Measurements from ENCODE around the gene AK4.
"Not testable (repeated sequence)": the region's sequence is repeated elsewhere in the genome, so short reads cannot be mapped to it uniquely, and the experiment has no call there.

AK4 gene

DNA sequence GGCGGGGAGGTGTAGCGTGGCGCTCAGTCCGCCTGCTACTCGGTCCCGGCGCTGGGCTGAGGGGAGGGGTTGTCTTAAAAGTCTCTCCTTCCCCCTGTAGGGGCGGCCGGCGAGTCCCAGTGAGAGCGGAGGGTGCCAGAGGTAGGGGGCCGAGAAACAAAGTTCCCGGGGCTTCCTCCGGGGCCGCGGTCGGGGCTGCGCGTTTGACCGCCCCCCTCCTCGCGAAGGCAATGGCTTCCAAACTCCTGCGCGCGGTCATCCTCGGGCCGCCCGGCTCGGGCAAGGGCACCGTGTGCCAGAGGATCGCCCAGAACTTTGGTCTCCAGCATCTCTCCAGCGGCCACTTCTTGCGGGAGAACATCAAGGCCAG, at the start of gene AK4:
Gene AK4, plus strand, starts transcription at position 26 of the 370 bp plus-strand sequence. Its CDS starts 205 bp downstream, at position 231.
- DNase-seq: not testable (repeated sequence)

DNA sequence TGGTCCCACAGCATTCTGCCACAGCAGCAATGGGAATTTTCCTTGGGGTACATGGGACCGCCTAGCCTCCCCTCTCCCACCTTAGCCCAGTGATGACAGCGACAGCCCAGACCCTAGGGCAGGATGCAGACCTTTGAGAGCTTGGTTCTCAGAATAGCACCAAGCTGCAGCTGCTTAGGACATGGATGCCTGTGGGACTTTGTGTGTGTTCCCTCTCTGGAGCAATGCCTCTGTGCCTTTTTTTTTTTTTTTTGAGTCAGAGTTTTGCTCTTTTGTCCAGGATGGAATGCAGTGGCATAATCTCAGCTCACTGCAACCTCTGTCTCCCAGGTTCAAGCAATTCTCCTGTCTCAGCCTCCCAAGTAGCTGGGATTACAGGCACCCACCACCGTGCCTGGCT, 44.2 kb upstream of the AK4 start:
- no peak for DNase-seq

GRCh38 chr1:65104854-65105534, 43.0 kb upstream of the AK4 start:
- no peak for DNase-seq

- no peak for DNase-seq
Measured at GRCh38 chr1:65105596-65105995, 42.4 kb upstream of the AK4 start.

DNA sequence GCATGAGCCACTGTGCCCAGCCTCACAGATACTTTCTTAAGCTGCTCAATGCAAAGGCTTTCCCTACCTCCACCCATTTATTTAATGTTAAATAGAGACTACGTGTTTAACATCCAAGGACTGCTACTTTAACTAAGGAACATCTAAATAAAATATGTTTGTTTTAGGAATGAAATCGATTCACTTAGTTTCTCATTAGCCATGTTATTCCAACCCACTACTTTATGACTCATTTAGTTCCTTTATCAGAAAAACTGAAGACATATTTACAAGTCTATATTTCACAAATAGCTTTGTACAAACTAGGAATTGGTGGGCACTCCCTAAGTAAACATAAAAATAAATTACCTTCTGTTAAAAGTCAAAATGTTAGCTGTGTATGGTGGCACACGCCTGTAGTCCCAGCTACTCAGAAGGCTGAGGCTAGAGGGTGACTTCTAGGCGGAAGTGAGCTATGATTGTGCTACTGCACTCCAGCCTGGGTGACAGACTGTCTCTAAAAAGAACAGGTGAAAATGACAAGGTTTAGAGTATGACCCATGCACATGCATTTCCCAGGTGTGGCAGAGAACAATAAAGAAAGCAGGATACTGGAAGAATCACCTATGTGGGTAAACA, 39.9 kb upstream of the AK4 start:
- DNase-seq: no peak

DNA sequence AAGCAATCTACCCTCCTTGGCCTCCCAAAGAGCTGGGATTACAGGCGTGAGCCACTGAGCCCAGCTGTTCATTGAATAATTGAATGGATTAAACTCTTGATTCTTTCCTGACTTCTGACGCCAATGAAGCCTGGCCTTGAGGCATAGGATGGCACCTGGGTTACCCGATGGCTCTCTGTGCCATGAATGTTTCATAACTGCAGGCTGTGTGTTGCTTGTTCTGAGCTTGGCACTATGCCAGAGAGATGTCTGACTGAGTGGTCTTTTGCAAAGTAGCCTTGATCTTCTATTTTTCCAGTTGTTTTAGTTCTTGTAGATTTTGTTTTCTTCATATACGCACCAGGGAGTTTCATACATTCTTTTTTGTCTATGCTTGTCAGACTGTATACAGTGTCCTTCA, 38.5 kb upstream of the AK4 start:
- DNase-seq: no peak

- DNase-seq: no peak
Measured at GRCh38 chr1:65112811-65113210, 35.2 kb upstream of the AK4 start.

GRCh38 chr1:65113298-65113697, 34.7 kb upstream of the AK4 start:
- no peak for DNase-seq

GRCh38 chr1:65114322-65114721, 33.7 kb upstream of the AK4 start:
- no peak for DNase-seq

DNA sequence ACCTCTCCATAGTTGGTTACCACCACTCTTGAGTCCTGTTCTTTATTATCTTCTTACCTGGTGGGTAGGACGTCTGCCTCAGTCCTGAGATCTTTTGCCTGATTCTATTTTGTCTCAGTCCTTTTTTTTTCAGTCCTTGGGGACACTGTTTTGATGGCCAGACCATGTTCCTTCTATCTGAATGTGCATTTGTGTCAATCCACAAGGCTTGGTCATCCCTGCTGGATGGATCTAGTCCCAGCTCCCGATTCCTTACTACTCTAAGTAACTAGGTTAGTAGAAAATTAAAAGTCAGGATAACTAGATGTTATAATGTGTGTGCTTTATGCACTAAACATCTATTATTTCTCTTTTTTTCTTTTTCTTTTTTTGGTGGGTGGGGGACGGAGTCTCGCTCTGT, 28.1 kb upstream of the AK4 start:
- no peak for DNase-seq

DNA sequence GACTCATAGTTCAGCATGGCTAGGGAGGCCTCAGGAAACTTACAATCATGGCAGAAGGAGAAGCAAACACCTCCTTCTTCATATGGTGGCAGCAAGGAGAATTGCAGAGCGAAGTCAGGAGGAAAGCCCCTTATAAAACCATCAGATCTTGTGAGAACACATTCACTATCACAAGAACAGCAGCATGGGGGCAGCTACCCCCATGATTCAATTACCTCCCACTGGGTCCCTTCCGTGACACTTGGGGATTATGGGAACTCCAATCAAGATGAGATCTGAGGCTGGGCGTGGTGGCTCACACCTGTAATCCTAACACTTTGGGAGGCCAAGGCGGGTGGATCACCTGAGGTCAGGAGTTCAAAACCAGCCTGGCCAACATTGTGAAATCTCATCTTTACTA, 18.9 kb upstream of the AK4 start:
- DNase-seq: not testable (repeated sequence)

GRCh38 chr1:65138524-65138923, 9.5 kb upstream of the AK4 start:
- DNase-seq: no peak

DNA sequence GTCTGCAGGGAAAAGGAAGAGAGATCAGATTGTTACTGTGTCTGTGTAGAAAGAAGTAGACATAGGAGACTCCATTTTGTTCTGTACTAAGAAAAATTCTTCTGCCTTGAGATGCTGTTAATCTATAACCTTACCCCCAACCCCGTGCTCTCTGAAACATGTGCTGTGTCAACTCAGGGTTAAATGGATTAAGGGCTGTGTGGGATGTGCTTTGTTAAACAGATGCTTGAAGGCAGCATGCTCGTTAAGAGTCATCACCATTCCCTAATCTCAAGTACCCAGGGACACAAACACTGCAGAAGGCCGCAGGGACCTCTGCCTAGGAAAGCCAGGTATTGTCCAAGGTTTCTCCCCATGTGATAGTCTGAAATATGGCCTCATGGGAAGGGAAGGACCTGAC, 8.2 kb upstream of the AK4 start:
- not testable (repeated sequence) for DNase-seq

- no peak for DNase-seq
Measured at GRCh38 chr1:65141394-65141793, 6.6 kb upstream of the AK4 start.

- DNase-seq: no peak
Measured at GRCh38 chr1:65141918-65142317, 6.1 kb upstream of the AK4 start.

GRCh38 chr1:65143112-65143658, 4.8 kb upstream of the AK4 start:
- DNase-seq: not testable (repeated sequence)

DNA sequence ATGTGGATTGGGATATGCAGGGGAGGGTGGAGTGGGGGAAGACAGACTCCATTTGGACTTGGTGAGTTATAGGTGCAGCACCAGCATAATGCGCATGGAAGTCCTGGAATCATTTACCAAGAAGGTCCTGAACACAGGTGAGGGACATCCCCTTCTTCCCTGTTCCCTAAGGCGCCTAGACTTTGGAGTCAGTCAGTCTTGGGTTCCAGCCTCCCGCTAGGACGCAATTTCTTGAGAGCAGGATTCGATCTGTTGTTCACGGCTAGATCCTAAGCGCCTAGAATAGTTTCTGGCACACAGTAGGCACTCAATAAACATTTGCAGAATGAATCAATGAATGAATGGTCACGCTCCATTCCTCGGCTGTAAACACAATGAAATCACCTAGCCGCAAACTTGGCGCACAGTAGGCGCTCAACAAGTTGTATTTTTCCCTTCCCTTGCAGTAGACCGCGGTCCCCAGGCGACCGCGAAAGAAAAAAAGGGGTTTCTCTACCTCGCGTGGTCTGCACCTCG, 1.0 kb upstream of the AK4 start:
- DNase-seq: no peak

DNA sequence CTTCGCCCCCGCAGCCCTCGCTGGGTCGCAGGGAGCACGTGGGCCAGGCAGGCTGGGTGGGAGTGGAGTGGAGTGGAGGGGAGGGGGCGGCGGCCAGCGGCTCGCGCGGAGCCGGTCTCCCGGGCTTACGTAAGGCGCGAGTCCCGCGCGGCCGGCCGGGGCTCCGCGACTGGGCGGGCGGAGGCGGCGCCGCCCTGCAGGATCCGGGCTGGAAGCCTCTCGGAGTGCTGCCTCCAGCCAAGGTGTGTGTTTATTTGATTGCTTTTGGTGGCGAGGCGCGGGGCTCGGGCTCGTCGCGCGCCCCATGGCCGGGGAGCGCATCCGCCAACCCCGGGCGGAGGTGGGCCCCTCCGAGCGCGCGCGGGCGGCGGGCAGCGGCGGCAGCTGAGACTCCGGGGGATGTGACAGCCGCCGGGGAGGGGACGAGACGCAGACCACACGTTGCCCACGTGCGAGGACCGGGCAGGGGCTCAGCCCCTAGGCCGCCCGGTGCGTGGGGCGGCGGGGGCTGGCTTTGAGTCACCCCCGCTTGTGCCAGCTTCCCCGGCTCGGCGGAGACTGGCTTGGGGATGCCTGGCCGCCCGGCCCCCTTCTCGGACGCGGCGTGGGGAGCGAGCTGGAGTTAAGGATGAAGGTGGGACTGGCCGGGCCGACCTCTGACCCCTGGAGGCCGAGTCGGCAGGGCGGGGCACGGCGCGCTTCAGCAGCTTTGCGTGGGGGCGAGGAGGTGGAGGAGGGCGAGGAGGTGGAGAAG, 402 bp upstream of the AK4 start:
- DNase-seq: no peak

DNA sequence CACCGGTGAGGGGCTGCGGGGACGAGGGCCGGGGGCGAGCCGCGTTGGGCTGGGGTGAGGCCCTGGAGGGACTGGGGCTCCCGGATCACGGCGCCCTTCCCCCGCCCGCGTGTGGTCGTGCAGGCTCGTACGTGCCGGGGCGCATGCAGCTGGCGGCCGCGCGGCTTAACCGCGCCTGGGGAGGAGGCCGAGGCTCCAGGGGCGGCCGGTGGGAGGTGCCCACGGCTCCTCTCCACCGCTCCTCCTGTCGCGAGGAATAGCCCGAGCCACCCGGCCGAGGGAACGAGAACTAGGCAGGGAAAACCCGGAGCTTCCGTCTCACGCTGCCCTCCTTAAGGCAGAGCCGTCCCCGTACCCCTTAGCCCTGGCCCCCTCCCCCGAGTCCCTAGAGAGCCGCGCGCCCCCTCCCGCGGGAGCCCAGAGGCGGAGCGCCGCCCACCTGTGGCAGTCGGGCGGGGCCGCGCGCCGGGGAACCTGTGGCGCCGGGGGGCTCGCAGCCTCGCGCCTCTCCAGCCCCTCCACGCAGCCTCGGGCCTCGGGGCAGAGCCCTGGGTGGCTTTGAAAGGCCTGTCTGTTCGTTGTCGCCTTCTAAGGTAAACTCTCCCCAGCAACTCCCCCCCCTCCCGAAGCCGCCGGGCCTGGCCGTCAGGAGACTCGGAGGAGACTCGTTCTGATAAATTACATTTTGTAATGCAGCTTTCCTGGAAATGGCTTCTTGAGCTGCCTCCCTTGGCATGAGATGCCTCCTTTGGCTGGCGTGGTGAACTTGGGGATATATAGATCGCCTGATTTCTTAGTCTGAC, 746 bp downstream of the AK4 start:
- peak; percentile 15 to 28 for DNase-seq

GRCh38 chr1:65149351-65150107, 1.5 kb downstream of the AK4 start:
- no peak for DNase-seq

GRCh38 chr1:65150108-65150463, 2.1 kb downstream of the AK4 start:
- DNase-seq: no peak

All from CD4-positive, alpha-beta T cell treated with Interferon alpha-2 for 1 hour (primary cell).